A549 (cell line): ENCODE results near the gene SNRPN. TPM values are rescaled to one million over a fixed set of nuclear protein-coding genes. Genes with fewer than 3 reads are reported as not detected.

Experiments used
- ATAC-seq, 2 experiments: fragments of 200-7000 bp in 1 of 2; fragments of >200 bp in 1 of 2; cut with Nextera tagmentation in 1 of 2; cut with Tn5 transposase in 1 of 2; 3 replicates each; pipeline versions ENCODE4 v1.8.0 to v1.9.1; 2018 to 2020; ENCODE audit warnings: mild to moderate bottlenecking in 1 of 2, moderate library complexity in 1 of 2
- CTCF ChIA-PET: fragments of 300-600 bp; sonication (Branson Sonifier 250); formaldehyde crosslinking; extraction: SDS; loops from one replicate; lab custom pipeline; 2021; ENCODE audit warnings: antibody characterized with exemption, inconsistent platforms; lab: Yijun Ruan, JAX
- POLR2A ChIA-PET: fragments of 350-600 bp; formaldehyde crosslinking; extraction: SDS; loops from one replicate; lab custom pipeline; 2021; ENCODE audit warnings: antibody characterized with exemption, inconsistent platforms; lab: Yijun Ruan, JAX
- DNase-seq, 2 experiments: peaks; one replicate each; pipeline versions ENCODE4 v3.0.0 to v3.0.0-alpha.2; 2011 to 2016; ENCODE audit warnings: low read depth in 1 of 2, low spot score in 1 of 2
- FAIRE-seq: peaks from 2 replicates; lab custom pipeline; 2011; peaks lifted over from hg19 to GRCh38; lab: Jason Lieb, UNC
- H3K27ac ChIP-seq, 2 experiments: fragments of >200 bp; sonication (Bioruptor Twin); formaldehyde crosslinking; 3 replicates each; pipeline ENCODE4 v1.5.1; 2016 to 2017
- H3K4me1 ChIP-seq: fragments of >200 bp; sonication (Bioruptor Twin); formaldehyde crosslinking; 3 replicates; pipeline ENCODE4 v1.6.1; 2016
- H3K4me2 ChIP-seq: fragments of >200 bp; sonication (Bioruptor Twin); formaldehyde crosslinking; 3 replicates; pipeline ENCODE4 v1.6.1; 2016
- H3K4me3 ChIP-seq: fragments of >200 bp; sonication (Bioruptor Twin); formaldehyde crosslinking; 3 replicates; pipeline ENCODE4 v1.5.1; 2016
- H3K9me3 ChIP-seq: fragments of >200 bp; sonication (Bioruptor Twin); formaldehyde crosslinking; 3 replicates; pipeline ENCODE4 v1.6.1; 2016
- ATOH8 ChIP-seq: fragments of 250-450 bp; sonication (Bioruptor Pico); IDR thresholded peaks from 2 replicates; pipeline ENCODE4 v1.5.0; 2020; ENCODE audit warnings: low read depth, mild to moderate bottlenecking, moderate library complexity
- BCL3 ChIP-seq: fragments of >200 bp; sonication (Bioruptor Twin); formaldehyde crosslinking; IDR thresholded peaks from 3 replicates; pipeline ENCODE4 v1.6.1; 2016
- CEBPB ChIP-seq, 2 experiments: fragments of >200 bp in 1 of 2; sonication (Bioruptor Twin) in 1 of 2; formaldehyde crosslinking in 1 of 2; IDR thresholded peaks; 2 replicates each; pipeline ENCODE4 v1.6.1; 2012 to 2016
- CHD2 ChIP-seq: fragments of 150-350 bp; IDR thresholded peaks from 2 replicates; pipeline ENCODE4 v1.6.1; 2014; ENCODE audit warnings: low read length; ENCODE audit not compliant: partially characterized antibody
- CTCF ChIP-seq: fragments of >200 bp; sonication (Bioruptor Twin); formaldehyde crosslinking; IDR thresholded peaks from 3 replicates; pipeline ENCODE4 v1.5.1; 2016
- EP300 ChIP-seq, 2 experiments: fragments of >200 bp; sonication (Bioruptor Twin); formaldehyde crosslinking; IDR thresholded peaks; 2 replicates in 1 of 2; 3 replicates in 1 of 2; pipeline ENCODE4 v1.6.1; 2016 to 2017
- GATA3 ChIP-seq: IDR thresholded peaks from 2 replicates; pipeline ENCODE4 v1.6.1; 2012; ENCODE audit warnings: borderline replicate concordance
- HEYL ChIP-seq: fragments of 250-450 bp; sonication (Bioruptor Pico); IDR thresholded peaks from 2 replicates; pipeline ENCODE4 v1.8.0; 2021; ENCODE audit warnings: mild to moderate bottlenecking, moderate library complexity
- HMGXB4 ChIP-seq: fragments of 250-450 bp; sonication (Bioruptor Pico); IDR thresholded peaks from 2 replicates; pipeline ENCODE4 v1.5.0; 2021; ENCODE audit warnings: mild to moderate bottlenecking, moderate library complexity, borderline replicate concordance
- JUN ChIP-seq, 2 experiments: fragments of >200 bp; sonication (Bioruptor Twin); formaldehyde crosslinking; IDR thresholded peaks; 2 replicates in 1 of 2; 3 replicates in 1 of 2; pipeline ENCODE4 v1.6.1; 2016 to 2017
- KDM1A ChIP-seq: fragments of 200-600 bp; sonication (generic); IDR thresholded peaks from 2 replicates; pipeline ENCODE4 v1.6.1; 2016; ENCODE audit warnings: low read depth, mild to moderate bottlenecking
- KDM5A ChIP-seq: fragments of 200-600 bp; sonication (generic); IDR thresholded peaks from 2 replicates; pipeline ENCODE4 v1.6.1; 2016; ENCODE audit warnings: antibody characterized with exemption, mild to moderate bottlenecking
- NPAS2 ChIP-seq: fragments of 250-450 bp; sonication (Bioruptor Pico); IDR thresholded peaks from 2 replicates; pipeline ENCODE4 v1.8.0; 2022; ENCODE audit warnings: mild to moderate bottlenecking, moderate library complexity, borderline replicate concordance
- POLR2A ChIP-seq: IDR thresholded peaks from 2 replicates; pipeline ENCODE4 v1.6.1; 2012; ENCODE audit warnings: mild to moderate bottlenecking, low read length
- RAD21 ChIP-seq, 2 experiments: fragments of >200 bp in 1 of 2; sonication (Bioruptor Twin) in 1 of 2; formaldehyde crosslinking in 1 of 2; IDR thresholded peaks in 1 of 2; conservative IDR thresholded peaks in 1 of 2; 2 replicates in 1 of 2; 3 replicates in 1 of 2; pipeline ENCODE4 v1.6.1; 2012 to 2018; ENCODE audit warnings: inconsistent platforms in 1 of 2
- RCOR1 ChIP-seq: fragments of 150-350 bp; IDR thresholded peaks from 2 replicates; pipeline ENCODE4 v1.6.1; 2014; ENCODE audit warnings: antibody characterized with exemption, low read length, low read depth
- RFX5 ChIP-seq: fragments of 450-650 bp; IDR thresholded peaks from 2 replicates; pipeline ENCODE4 v1.7.1; 2014; ENCODE audit warnings: antibody characterized with exemption, mild to moderate bottlenecking, moderate library complexity
- SMC3 ChIP-seq: fragments of >200 bp; sonication (Bioruptor Twin); formaldehyde crosslinking; IDR thresholded peaks from 3 replicates; pipeline ENCODE4 v1.6.1; 2018; ENCODE audit warnings: inconsistent platforms
- SREBF2 ChIP-seq: fragments of 450-650 bp; IDR thresholded peaks from 2 replicates; pipeline ENCODE4 v1.6.1; 2014; ENCODE audit warnings: mild to moderate bottlenecking, moderate library complexity
- ZC3H11A ChIP-seq: fragments of 450-650 bp; IDR thresholded peaks from 2 replicates; pipeline ENCODE4 v1.6.1; 2014; ENCODE audit warnings: antibody characterized with exemption, mild to moderate bottlenecking
- ZFP36 ChIP-seq: fragments of 450-650 bp; IDR thresholded peaks from 2 replicates; pipeline ENCODE4 v1.6.1; 2014; ENCODE audit warnings: borderline replicate concordance; ENCODE audit not compliant: partially characterized antibody
- ZSCAN20 ChIP-seq: fragments of 250-450 bp; sonication (Bioruptor Pico); IDR thresholded peaks from 2 replicates; pipeline ENCODE4 v1.8.0; 2022; ENCODE audit warnings: mild to moderate bottlenecking, moderate library complexity
- WGBS: methylation state at CpG from one replicate; pipeline ENCODE4 v1.1.6; 2017; ENCODE audit errors: missing lambda C conversion rate; 5-methylcytosine and 5-hydroxymethylcytosine counted together
- polyA plus RNA-seq, 4 experiments: library from polyadenylated mRNA; depleted of rRNA in 3 of 4; stranded (reverse); fragments of >200 nt; fragmentation: RNase III in 1 of 4; extraction: RNeasy Plus Mini Kit Qiagen cat#74134 plus additional on column Dnase treatment in 1 of 4; gene quantifications; 2 replicates in 3 of 4; 3 replicates in 1 of 4; pipeline ENCODE4 v1.2.3, GENCODE V29; 2011 to 2017
- TF ChIP-seq, protein P1 (sequence below): fragments of >200 bp; sonication (Bioruptor Twin); formaldehyde crosslinking; IDR thresholded peaks from 2 replicates; pipeline ENCODE4 v1.6.1; 2016
- TF ChIP-seq, protein P2 (sequence below): IDR thresholded peaks from 2 replicates; pipeline ENCODE4 v1.6.1; 2012

The SNRPN gene
- polyA plus RNA-seq, 2 of the 4 experiments (the other 2 are of a cell fraction) = 124 to 185 TPM

- ATAC-seq = peak; percentile 77 to 81
- H3K9me3 ChIP-seq = peaks cover 18% of the 10 kb centered on the region; the same call in 1 of the 3 replicates
- POLR2A ChIA-PET = no interaction called here
- DNase-seq = peak; percentile 40 to 83
- WGBS = 1% methylated on average over 14 of the region's 28 CpGs
- FAIRE-seq = no peak
- H3K27ac ChIP-seq = peak overlapping the region; percentile 79 to 98
- no peaks in the 10 kb centered on the region for H3K4me1 ChIP-seq
- H3K4me3 ChIP-seq = peak overlapping the region; percentile 68
- peak; percentile 18; the same call in 1 of the 2 replicates for TF ChIP-seq POLR2A
- TF ChIP-seq CEBPB (IDR thresholded peaks at IDR 0.05) = peak; percentile 92 to 94
- peak in 1 of 2 experiments; percentile 26; a peak in 1 of 5 replicates for TF ChIP-seq JUN (IDR thresholded peaks at IDR 0.05)
- TF ChIP-seq, protein P1, sequence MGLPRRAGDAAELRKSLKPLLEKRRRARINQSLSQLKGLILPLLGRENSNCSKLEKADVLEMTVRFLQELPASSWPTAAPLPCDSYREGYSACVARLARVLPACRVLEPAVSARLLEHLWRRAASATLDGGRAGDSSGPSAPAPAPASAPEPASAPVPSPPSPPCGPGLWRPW = peak; percentile 56; the same call in 1 of the 2 replicates
- TF ChIP-seq KDM1A = no peak
- TF ChIP-seq HMGXB4 (CRISPR knock-in tag) = no peak
- TF ChIP-seq ZSCAN20 = no peak
- TF ChIP-seq, all 56 proteins: peak for 4
- CTCF ChIA-PET = no interaction called here
- peak overlapping the region; percentile 76 for H3K4me2 ChIP-seq
These were observed 1.5 kb downstream of the SNRPN start for GRCh38 chr15:24956111-24956838.

- Histone ChIP-seq H3K9me3 (peaks cover 23% of the 10 kb centered on the region), H3K4me1 (no peaks in the 10 kb centered on the region), H3K4me2 (no peak overlapping the region; the same call in 2 of the 3 replicates), H3K27ac (no peak overlapping the region), H3K4me3 (no peak overlapping the region)
- DNase-seq = no peak
- TF ChIP-seq ZFP36 (no peak), POLR2A (no peak), SMC3 (no peak), RFX5 (no peak), GATA3 (no peak), EP300 (IDR thresholded peaks at IDR 0.05) (no peak), ZC3H11A (no peak), CTCF (no peak), BCL3 (no peak), HEYL (CRISPR knock-in tag) (no peak), NPAS2 (CRISPR knock-in tag) (no peak), CHD2 (no peak), RCOR1 (no peak), KDM1A (no peak), ATOH8 (CRISPR knock-in tag) (no peak), KDM5A (no peak), SREBF2 (no peak), RAD21 (conservative IDR thresholded peaks at IDR 0.05 in 1 of 2, IDR thresholded peaks at IDR 0.05 in 1 of 2) (no peak), JUN (IDR thresholded peaks at IDR 0.05) (no peak)
- TF ChIP-seq, protein P2, sequence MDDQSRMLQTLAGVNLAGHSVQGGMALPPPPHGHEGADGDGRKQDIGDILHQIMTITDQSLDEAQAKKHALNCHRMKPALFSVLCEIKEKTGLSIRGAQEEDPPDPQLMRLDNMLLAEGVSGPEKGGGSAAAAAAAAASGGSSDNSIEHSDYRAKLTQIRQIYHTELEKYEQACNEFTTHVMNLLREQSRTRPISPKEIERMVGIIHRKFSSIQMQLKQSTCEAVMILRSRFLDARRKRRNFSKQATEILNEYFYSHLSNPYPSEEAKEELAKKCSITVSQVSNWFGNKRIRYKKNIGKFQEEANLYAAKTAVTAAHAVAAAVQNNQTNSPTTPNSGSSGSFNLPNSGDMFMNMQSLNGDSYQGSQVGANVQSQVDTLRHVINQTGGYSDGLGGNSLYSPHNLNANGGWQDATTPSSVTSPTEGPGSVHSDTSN = no peak
- no peak for ATAC-seq
- WGBS = 84% methylated on average over 2 of the region's 2 CpGs
- ChIA-PET POLR2A (no interaction called here), CTCF (interaction anchor here (1.0 kb wide), 1 partner anchor 11 kb away, joined by 3 read pairs; no protein-coding TSS in a partner anchor)
- FAIRE-seq = no peak
These were observed 2.9 kb downstream of the SNRPN start for GRCh38 chr15:24957691-24958090.
